Smooth muscle cell (in vitro differentiated cells): ENCODE measurements around the gene RSAD2. TPM values are rescaled to one million over a fixed set of nuclear protein-coding genes. Genes with fewer than 3 reads are reported as not detected.

Source experiments
- DNase-seq: peaks from one replicate; lab custom pipeline; 2025; ENCODE audit not compliant: unreplicated experiment; lab: John Stamatoyannopoulos, UW
- H2AFZ ChIP-seq: fragments of 200-600 bp; sonication (generic); 2 replicates; pipeline ENCODE4 v1.6.0; 2016; ENCODE audit warnings: antibody characterized with exemption, low read depth, mild to moderate bottlenecking
- H3F3A ChIP-seq: fragments of 200-600 bp; sonication (generic); 2 replicates; pipeline ENCODE4 v1.6.0; 2017; ENCODE audit warnings: antibody characterized with exemption, low read depth
- H3K27ac ChIP-seq: fragments of 200-600 bp; sonication (generic); 2 replicates; pipeline ENCODE4 v1.5.1; 2016; ENCODE audit warnings: low read depth, mild to moderate bottlenecking
- H3K27me3 ChIP-seq: fragments of 200-600 bp; sonication (generic); 2 replicates; pipeline ENCODE4 v1.6.1; 2016; ENCODE audit warnings: low read depth, mild to moderate bottlenecking
- H3K36me3 ChIP-seq: fragments of 200-600 bp; sonication (generic); 2 replicates; pipeline ENCODE4 v1.5.1; 2016; ENCODE audit warnings: low read depth
- H3K4me1 ChIP-seq: fragments of 200-600 bp; sonication (generic); 2 replicates; pipeline ENCODE4 v1.5.1; 2016; ENCODE audit warnings: low read depth
- H3K4me2 ChIP-seq: fragments of 200-600 bp; sonication (generic); 2 replicates; pipeline ENCODE4 v1.6.0; 2016; ENCODE audit warnings: mild to moderate bottlenecking
- H3K4me3 ChIP-seq: fragments of 200-600 bp; sonication (generic); 2 replicates; pipeline ENCODE4 v1.5.1; 2016; ENCODE audit warnings: mild to moderate bottlenecking
- H3K79me2 ChIP-seq: fragments of 200-600 bp; sonication (generic); 2 replicates; pipeline ENCODE4 v1.6.0; 2016; ENCODE audit warnings: low read depth, mild to moderate bottlenecking
- H3K9ac ChIP-seq: fragments of 200-600 bp; sonication (generic); 2 replicates; pipeline ENCODE4 v1.6.0; 2016; ENCODE audit warnings: low read depth
- H3K9me3 ChIP-seq: fragments of 200-600 bp; sonication (generic); replicated peaks from 2 replicates; pipeline ENCODE4 v1.5.1; 2016; ENCODE audit warnings: low read depth
- H4K20me1 ChIP-seq: fragments of 200-600 bp; sonication (generic); 2 replicates; pipeline ENCODE4 v1.6.0; 2016; ENCODE audit warnings: low read depth
- CTCF ChIP-seq: fragments of 200-600 bp; sonication (generic); IDR thresholded peaks from 2 replicates; pipeline ENCODE4 v1.5.1; 2017; ENCODE audit warnings: borderline replicate concordance, mild to moderate bottlenecking, antibody characterized with exemption; ENCODE audit not compliant: insufficient read depth, poor library complexity, severe bottlenecking
- WGBS: methylation state at CpG from one replicate; pipeline ENCODE4 v1.1.7; 2016; ENCODE audit warnings: low lambda C conversion rate; 5-methylcytosine and 5-hydroxymethylcytosine counted together
- polyA plus RNA-seq: library from polyadenylated mRNA; unstranded; fragments of >200 nt; fragmentation: Nextera tagmentation; extraction: Ambion mirVana; gene quantifications from 2 replicates; pipeline ENCODE4 v1.2.1, GENCODE V29; 2016
- total RNA-seq: library from RNA; depleted of rRNA; stranded (reverse); fragments of >200 nt; gene quantifications from 2 replicates; pipeline ENCODE4 v1.2.3, GENCODE V29; 2014

RSAD2 gene
- total and polyA plus RNA-seq, 2 experiments from 2014 or later: not detected

- no peaks in the 10 kb centered on the region for H3K9me3 ChIP-seq
- H3K9ac ChIP-seq: no peak overlapping the region
- no peaks in the 10 kb centered on the region for H3K27me3 ChIP-seq
- no peaks in the 10 kb centered on the region for H3K36me3 ChIP-seq
- no peaks in the 10 kb centered on the region for H4K20me1 ChIP-seq
- DNase-seq: no peak
- WGBS: 16% methylated on average over 2 of the region's 2 CpGs
- H2AFZ ChIP-seq: no peak overlapping the region
- no peaks in the 10 kb centered on the region for H3F3A ChIP-seq
- TF ChIP-seq CTCF: no peak
- no peak overlapping the region for H3K27ac ChIP-seq
- H3K4me3 ChIP-seq: no peak overlapping the region
- H3K4me1 ChIP-seq: no peaks in the 10 kb centered on the region
- H3K79me2 ChIP-seq: no peaks in the 10 kb centered on the region
- peak overlapping the region; percentile 68 for H3K4me2 ChIP-seq
Observed at GRCh38 chr2:6880200-6880733, 2.7 kb downstream of the RSAD2 start.

DNA sequence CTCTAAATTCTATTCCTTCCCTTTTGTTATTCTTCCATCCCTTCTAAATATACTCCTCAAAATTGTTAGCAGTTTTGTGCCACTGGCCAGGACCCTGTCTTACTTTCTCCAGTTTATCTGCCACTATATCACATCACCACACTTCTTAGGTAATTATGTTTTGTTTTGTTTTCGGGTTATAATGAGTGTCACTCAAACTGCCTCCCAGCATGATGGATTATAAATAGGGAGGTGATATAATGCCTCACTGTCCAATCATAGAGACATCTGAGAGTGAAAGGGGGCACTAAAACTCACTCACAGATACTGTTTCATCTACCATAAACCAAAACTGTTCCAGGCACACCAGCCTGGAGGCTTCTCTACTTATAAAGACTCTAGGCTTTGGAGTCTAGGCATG is 3.5 kb downstream of the RSAD2 start:
- no peaks in the 10 kb centered on the region for H3K36me3 ChIP-seq
- H3K9ac ChIP-seq: no peak overlapping the region
- H2AFZ ChIP-seq: no peak overlapping the region
- no peaks in the 10 kb centered on the region for H3K27me3 ChIP-seq
- WGBS: 69% methylated on average over 1 of the region's 1 CpG
- DNase-seq: no peak
- no peaks in the 10 kb centered on the region for H3K9me3 ChIP-seq
- no peak for TF ChIP-seq CTCF
- no peaks in the 10 kb centered on the region for H3K4me1 ChIP-seq
- peak overlapping the region; percentile 68 for H3K4me2 ChIP-seq
- H3K4me3 ChIP-seq: no peak overlapping the region
- no peaks in the 10 kb centered on the region for H3K79me2 ChIP-seq
- H3F3A ChIP-seq: no peaks in the 10 kb centered on the region
- no peaks in the 10 kb centered on the region for H4K20me1 ChIP-seq
- no peak overlapping the region for H3K27ac ChIP-seq

- Histone ChIP-seq H2AFZ (no peak overlapping the region), H3K4me2 (no peak overlapping the region), H3F3A (no peaks in the 10 kb centered on the region), H3K4me1 (no peaks in the 10 kb centered on the region), H3K4me3 (no peak overlapping the region), H3K9me3 (no peaks in the 10 kb centered on the region), H3K36me3 (no peaks in the 10 kb centered on the region), H3K27ac (no peak overlapping the region), H3K27me3 (no peaks in the 10 kb centered on the region), H4K20me1 (no peaks in the 10 kb centered on the region), H3K79me2 (no peaks in the 10 kb centered on the region), H3K9ac (no peak overlapping the region)
- TF ChIP-seq CTCF: no peak
- DNase-seq: no peak
- WGBS: 77% methylated on average over 5 of the region's 5 CpGs
Observed at GRCh38 chr2:6881516-6881915, 3.9 kb downstream of the RSAD2 start.

- Histone ChIP-seq H3K27ac (no peak overlapping the region), H3K36me3 (no peaks in the 10 kb centered on the region), H3F3A (no peaks in the 10 kb centered on the region), H3K4me2 (no peak overlapping the region), H3K4me1 (no peaks in the 10 kb centered on the region), H3K79me2 (no peaks in the 10 kb centered on the region), H4K20me1 (no peaks in the 10 kb centered on the region), H3K27me3 (no peaks in the 10 kb centered on the region), H2AFZ (no peak overlapping the region), H3K9me3 (no peaks in the 10 kb centered on the region), H3K4me3 (no peak overlapping the region), H3K9ac (no peak overlapping the region)
- no peak for DNase-seq
- WGBS: 75% methylated on average over 7 of the region's 7 CpGs
- TF ChIP-seq CTCF: no peak
Observed at GRCh38 chr2:6883448-6884122, 6.0 kb downstream of the RSAD2 start.
